Measurements from ENCODE around the gene PHC3. TPM values are rescaled to one million over a fixed set of nuclear protein-coding genes. Genes with fewer than 3 reads are reported as not detected.

The PHC3 gene
- total and polyA plus RNA-seq, 2 of the 13 experiments (the other 11 are each of a cell fraction or from before 2014, with no cell fraction given), result 24.1 to 49.0 TPM

DNA sequence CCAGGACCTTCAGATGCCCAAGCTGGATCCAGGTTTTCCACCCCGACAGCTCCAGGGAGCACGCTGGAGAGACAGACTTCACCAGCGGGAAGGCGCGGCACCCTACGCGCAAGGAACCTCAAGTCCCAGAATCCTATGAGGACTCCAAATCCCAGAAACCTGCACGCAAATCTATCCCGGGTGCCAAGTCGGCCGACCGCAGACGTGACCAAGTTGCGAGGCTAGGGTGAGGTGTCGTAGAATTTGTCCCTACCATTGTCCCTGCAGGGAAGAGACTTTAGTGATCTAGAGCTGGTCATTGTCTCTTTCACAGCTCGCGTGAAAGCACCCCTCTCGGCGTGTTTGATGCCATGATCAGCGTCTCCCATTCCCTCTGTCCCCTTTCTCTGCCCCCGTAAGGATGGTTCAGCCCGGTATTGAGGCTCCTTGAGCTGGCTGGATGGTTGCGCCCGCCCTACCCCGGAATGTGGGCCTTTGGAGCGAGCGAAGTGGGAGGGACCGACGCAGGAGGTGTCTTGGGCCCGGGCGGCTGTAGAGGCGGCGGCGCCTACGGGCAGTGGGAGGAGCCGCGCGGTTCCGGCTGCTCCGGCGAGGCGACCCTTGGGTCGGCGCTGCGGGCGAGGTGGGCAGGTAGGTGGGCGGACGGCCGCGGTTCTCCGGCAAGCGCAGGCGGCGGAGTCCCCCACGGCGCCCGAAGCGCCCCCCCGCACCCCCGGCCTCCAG, 40.6 kb upstream of the PHC3 start, which contains the start of gene PRKCI (continued):
- TF ChIP-seq, protein P1, sequence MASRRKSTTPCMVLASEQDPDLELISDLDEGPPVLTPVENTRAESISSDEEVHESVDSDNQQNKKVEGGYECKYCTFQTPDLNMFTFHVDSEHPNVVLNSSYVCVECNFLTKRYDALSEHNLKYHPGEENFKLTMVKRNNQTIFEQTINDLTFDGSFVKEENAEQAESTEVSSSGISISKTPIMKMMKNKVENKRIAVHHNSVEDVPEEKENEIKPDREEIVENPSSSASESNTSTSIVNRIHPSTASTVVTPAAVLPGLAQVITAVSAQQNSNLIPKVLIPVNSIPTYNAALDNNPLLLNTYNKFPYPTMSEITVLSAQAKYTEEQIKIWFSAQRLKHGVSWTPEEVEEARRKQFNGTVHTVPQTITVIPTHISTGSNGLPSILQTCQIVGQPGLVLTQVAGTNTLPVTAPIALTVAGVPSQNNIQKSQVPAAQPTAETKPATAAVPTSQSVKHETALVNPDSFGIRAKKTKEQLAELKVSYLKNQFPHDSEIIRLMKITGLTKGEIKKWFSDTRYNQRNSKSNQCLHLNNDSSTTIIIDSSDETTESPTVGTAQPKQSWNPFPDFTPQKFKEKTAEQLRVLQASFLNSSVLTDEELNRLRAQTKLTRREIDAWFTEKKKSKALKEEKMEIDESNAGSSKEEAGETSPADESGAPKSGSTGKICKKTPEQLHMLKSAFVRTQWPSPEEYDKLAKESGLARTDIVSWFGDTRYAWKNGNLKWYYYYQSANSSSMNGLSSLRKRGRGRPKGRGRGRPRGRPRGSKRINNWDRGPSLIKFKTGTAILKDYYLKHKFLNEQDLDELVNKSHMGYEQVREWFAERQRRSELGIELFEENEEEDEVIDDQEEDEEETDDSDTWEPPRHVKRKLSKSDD (CRISPR knock-in tag; IDR thresholded peaks at IDR 0.05; ENCODE audit: low read depth), result peak; percentile 72; the same call in 1 of the 2 replicates
- TF ChIP-seq, protein P2, sequence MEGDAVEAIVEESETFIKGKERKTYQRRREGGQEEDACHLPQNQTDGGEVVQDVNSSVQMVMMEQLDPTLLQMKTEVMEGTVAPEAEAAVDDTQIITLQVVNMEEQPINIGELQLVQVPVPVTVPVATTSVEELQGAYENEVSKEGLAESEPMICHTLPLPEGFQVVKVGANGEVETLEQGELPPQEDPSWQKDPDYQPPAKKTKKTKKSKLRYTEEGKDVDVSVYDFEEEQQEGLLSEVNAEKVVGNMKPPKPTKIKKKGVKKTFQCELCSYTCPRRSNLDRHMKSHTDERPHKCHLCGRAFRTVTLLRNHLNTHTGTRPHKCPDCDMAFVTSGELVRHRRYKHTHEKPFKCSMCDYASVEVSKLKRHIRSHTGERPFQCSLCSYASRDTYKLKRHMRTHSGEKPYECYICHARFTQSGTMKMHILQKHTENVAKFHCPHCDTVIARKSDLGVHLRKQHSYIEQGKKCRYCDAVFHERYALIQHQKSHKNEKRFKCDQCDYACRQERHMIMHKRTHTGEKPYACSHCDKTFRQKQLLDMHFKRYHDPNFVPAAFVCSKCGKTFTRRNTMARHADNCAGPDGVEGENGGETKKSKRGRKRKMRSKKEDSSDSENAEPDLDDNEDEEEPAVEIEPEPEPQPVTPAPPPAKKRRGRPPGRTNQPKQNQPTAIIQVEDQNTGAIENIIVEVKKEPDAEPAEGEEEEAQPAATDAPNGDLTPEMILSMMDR (CRISPR knock-in tag; IDR thresholded peaks at IDR 0.05), result 0 out of 2 replicates have a peak, but pooled peaks have one; percentile 6
- no peak for TF ChIP-seq DPF2 (CRISPR knock-in tag; IDR thresholded peaks at IDR 0.05; ENCODE audit: borderline replicate concordance, low read depth)
- no peak for TF ChIP-seq MLLT10 (CRISPR knock-in tag; IDR thresholded peaks at IDR 0.05)
- no peak for TF ChIP-seq TCF12 (IDR thresholded peaks at IDR 0.05)
- 0 out of 2 replicates have a peak, but pooled peaks have one; percentile 22 for TF ChIP-seq TCF12 (CRISPR knock-in tag; IDR thresholded peaks at IDR 0.05)
- TF ChIP-seq ZNF556 (CRISPR knock-in tag; IDR thresholded peaks at IDR 0.05; ENCODE audit: borderline replicate concordance), result peak; percentile 30; the same call in 1 of the 2 replicates
- TF ChIP-seq CREB1 (IDR thresholded peaks at IDR 0.05), result peak; percentile 33; the same call in 1 of the 2 replicates
- TF ChIP-seq CREB1 (CRISPR knock-in tag; IDR thresholded peaks at IDR 0.05), result peak; percentile 89
- TF ChIP-seq ZNF263 (CRISPR knock-in tag; IDR thresholded peaks at IDR 0.05), result no peak; the same call in 1 of the 2 replicates
- TF ChIP-seq RARA (CRISPR knock-in tag; IDR thresholded peaks at IDR 0.05), result 0 out of 2 replicates have a peak, but pooled peaks have one; percentile 27
- TF ChIP-seq ZNF563 (CRISPR knock-in tag; IDR thresholded peaks at IDR 0.05), result peak; percentile 79
- TF ChIP-seq ZNF724P (CRISPR knock-in tag; IDR thresholded peaks at IDR 0.05; ENCODE audit: borderline replicate concordance), result peak; percentile 21; the same call in 1 of the 2 replicates
- TF ChIP-seq, protein P3, sequence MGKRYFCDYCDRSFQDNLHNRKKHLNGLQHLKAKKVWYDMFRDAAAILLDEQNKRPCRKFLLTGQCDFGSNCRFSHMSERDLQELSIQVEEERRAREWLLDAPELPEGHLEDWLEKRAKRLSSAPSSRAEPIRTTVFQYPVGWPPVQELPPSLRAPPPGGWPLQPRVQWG (CRISPR knock-in tag; IDR thresholded peaks at IDR 0.05; ENCODE audit: borderline replicate concordance, low read depth), result no peak
- TF ChIP-seq ZNF329 (CRISPR knock-in tag; IDR thresholded peaks at IDR 0.05; ENCODE audit: low read depth), result peak; percentile 89
- TF ChIP-seq TCF7L2 (IDR thresholded peaks at IDR 0.05; ENCODE audit: low read depth, low read length), result no peak
- TF ChIP-seq, protein P4, sequence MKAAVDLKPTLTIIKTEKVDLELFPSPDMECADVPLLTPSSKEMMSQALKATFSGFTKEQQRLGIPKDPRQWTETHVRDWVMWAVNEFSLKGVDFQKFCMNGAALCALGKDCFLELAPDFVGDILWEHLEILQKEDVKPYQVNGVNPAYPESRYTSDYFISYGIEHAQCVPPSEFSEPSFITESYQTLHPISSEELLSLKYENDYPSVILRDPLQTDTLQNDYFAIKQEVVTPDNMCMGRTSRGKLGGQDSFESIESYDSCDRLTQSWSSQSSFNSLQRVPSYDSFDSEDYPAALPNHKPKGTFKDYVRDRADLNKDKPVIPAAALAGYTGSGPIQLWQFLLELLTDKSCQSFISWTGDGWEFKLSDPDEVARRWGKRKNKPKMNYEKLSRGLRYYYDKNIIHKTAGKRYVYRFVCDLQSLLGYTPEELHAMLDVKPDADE (CRISPR knock-in tag; IDR thresholded peaks at IDR 0.05), result no peak
- TF ChIP-seq ZNF558 (CRISPR knock-in tag; IDR thresholded peaks at IDR 0.05; ENCODE audit: borderline replicate concordance), result no peak
- TF ChIP-seq, protein P5, sequence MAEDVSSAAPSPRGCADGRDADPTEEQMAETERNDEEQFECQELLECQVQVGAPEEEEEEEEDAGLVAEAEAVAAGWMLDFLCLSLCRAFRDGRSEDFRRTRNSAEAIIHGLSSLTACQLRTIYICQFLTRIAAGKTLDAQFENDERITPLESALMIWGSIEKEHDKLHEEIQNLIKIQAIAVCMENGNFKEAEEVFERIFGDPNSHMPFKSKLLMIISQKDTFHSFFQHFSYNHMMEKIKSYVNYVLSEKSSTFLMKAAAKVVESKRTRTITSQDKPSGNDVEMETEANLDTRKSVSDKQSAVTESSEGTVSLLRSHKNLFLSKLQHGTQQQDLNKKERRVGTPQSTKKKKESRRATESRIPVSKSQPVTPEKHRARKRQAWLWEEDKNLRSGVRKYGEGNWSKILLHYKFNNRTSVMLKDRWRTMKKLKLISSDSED (CRISPR knock-in tag; IDR thresholded peaks at IDR 0.05), result no peak
- TF ChIP-seq, protein P6, sequence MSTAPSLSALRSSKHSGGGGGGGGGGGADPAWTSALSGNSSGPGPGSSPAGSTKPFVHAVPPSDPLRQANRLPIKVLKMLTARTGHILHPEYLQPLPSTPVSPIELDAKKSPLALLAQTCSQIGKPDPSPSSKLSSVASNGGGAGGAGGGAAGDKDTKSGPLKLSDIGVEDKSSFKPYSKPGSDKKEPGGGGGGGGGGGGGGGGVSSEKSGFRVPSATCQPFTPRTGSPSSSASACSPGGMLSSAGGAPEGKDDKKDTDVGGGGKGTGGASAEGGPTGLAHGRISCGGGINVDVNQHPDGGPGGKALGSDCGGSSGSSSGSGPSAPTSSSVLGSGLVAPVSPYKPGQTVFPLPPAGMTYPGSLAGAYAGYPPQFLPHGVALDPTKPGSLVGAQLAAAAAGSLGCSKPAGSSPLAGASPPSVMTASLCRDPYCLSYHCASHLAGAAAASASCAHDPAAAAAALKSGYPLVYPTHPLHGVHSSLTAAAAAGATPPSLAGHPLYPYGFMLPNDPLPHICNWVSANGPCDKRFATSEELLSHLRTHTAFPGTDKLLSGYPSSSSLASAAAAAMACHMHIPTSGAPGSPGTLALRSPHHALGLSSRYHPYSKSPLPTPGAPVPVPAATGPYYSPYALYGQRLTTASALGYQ (CRISPR knock-in tag; IDR thresholded peaks at IDR 0.05), result no peak
